HepG2 (cell line): ENCODE results near the gene PPP2R5C. TPM values are rescaled to one million over a fixed set of nuclear protein-coding genes. Genes with fewer than 3 reads are reported as not detected.

Source experiments
- CREB1 ChIP-seq, 2 experiments: fragments of 450-650 bp in 1 of 2; IDR thresholded peaks; 2 replicates each; pipeline ENCODE4 v1.6.1; 2016 to 2017; ENCODE audit warnings: control low read depth in 1 of 2, mild to moderate bottlenecking in 1 of 2, missing compliant biosample characterization in 1 of 2, missing genetic modification characterization in 1 of 2
- ETV5 ChIP-seq: IDR thresholded peaks from 2 replicates; pipeline ENCODE4 v1.6.1; 2018; ENCODE audit warnings: missing biosample characterization, missing genetic modification reagents, inconsistent platforms, borderline replicate concordance
- GLI4 ChIP-seq: sonication (generic); formaldehyde crosslinking; IDR thresholded peaks from 2 replicates; pipeline ENCODE4 v1.5.1; 2020; ENCODE audit warnings: missing genetic modification reagents, mild to moderate bottlenecking, moderate library complexity, borderline replicate concordance
- KLF16 ChIP-seq, 2 experiments: sonication (generic) in 1 of 2; formaldehyde crosslinking in 1 of 2; IDR thresholded peaks; 2 replicates each; pipeline versions ENCODE4 v1.6.1 to v1.8.0; 2016 to 2023; ENCODE audit warnings: missing genetic modification reagents in 2 of 2, missing compliant biosample characterization in 1 of 2
- MYPOP ChIP-seq: sonication (generic); formaldehyde crosslinking; IDR thresholded peaks from 2 replicates; pipeline ENCODE4 v1.8.1; 2023; ENCODE audit warnings: mild to moderate bottlenecking, moderate library complexity, missing genetic modification reagents
- NFYC ChIP-seq: IDR thresholded peaks from 2 replicates; pipeline ENCODE4 v1.6.1; 2016; ENCODE audit warnings: missing genetic modification reagents, missing compliant biosample characterization
- PLSCR1 ChIP-seq: sonication (generic); formaldehyde crosslinking; IDR thresholded peaks from 2 replicates; pipeline ENCODE4 v1.5.0; 2020; ENCODE audit warnings: missing genetic modification reagents, mild to moderate bottlenecking, borderline replicate concordance
- SOX6 ChIP-seq, 2 experiments: fragments of 450-650 bp in 1 of 2; sonication (generic) in 1 of 2; formaldehyde crosslinking in 1 of 2; IDR thresholded peaks; 2 replicates each; pipeline versions ENCODE4 v1.4.0 to v1.6.1; 2017 to 2020; ENCODE audit warnings: antibody characterized with exemption in 1 of 2, mild to moderate bottlenecking in 1 of 2, missing genetic modification reagents in 1 of 2
- SRSF4 ChIP-seq: fragments of 200-400 bp; formaldehyde crosslinking; IDR thresholded peaks from one replicate; pipeline ENCODE4 v1.6.1; 2018; ENCODE audit warnings: mild to moderate bottlenecking, low read depth, low read length, moderate library complexity; ENCODE audit not compliant: poor library complexity, severe bottlenecking
- TCF7 ChIP-seq: sonication (generic); IDR thresholded peaks from 2 replicates; pipeline ENCODE4 v1.6.1; 2016; ENCODE audit warnings: antibody characterized with exemption, low read depth
- ZBTB8A ChIP-seq: sonication (generic); formaldehyde crosslinking; IDR thresholded peaks from 2 replicates; pipeline ENCODE4 v1.4.0; 2020; ENCODE audit warnings: mild to moderate bottlenecking, low read depth, missing genetic modification reagents, borderline replicate concordance
- ZFP36L1 ChIP-seq: sonication (generic); formaldehyde crosslinking; IDR thresholded peaks from 2 replicates; pipeline ENCODE4 v1.8.0; 2022; ENCODE audit warnings: mild to moderate bottlenecking, missing genetic modification reagents, moderate library complexity
- ZFP37 ChIP-seq: sonication (generic); formaldehyde crosslinking; IDR thresholded peaks from 2 replicates; pipeline ENCODE4 v1.4.0; 2020; ENCODE audit warnings: missing genetic modification reagents, borderline replicate concordance
- ZNF225 ChIP-seq: sonication (generic); formaldehyde crosslinking; IDR thresholded peaks from 2 replicates; pipeline ENCODE4 v1.4.0; 2020; ENCODE audit warnings: mild to moderate bottlenecking, missing genetic modification reagents
- ZNF280B ChIP-seq: sonication (generic); formaldehyde crosslinking; IDR thresholded peaks from 2 replicates; pipeline ENCODE4 v1.5.0; 2020; ENCODE audit warnings: missing genetic modification reagents, mild to moderate bottlenecking, borderline replicate concordance
- ZNF296 ChIP-seq: sonication (generic); formaldehyde crosslinking; conservative IDR thresholded peaks from 2 replicates; pipeline ENCODE4 v1.5.0; 2020; ENCODE audit warnings: mild to moderate bottlenecking, missing genetic modification reagents
- ZNF687 ChIP-seq: sonication (generic); formaldehyde crosslinking; IDR thresholded peaks from 2 replicates; pipeline ENCODE4 v1.5.1; 2020; ENCODE audit warnings: mild to moderate bottlenecking, missing genetic modification reagents, moderate library complexity
- ZNF691 ChIP-seq: sonication (generic); formaldehyde crosslinking; IDR thresholded peaks from 2 replicates; pipeline ENCODE4 v1.4.0; 2020; ENCODE audit warnings: missing genetic modification reagents, low read depth, mild to moderate bottlenecking, borderline replicate concordance
- polyA plus RNA-seq, 8 experiments: library from polyadenylated mRNA; depleted of rRNA in 3 of 8; stranded (reverse) in 7 of 8; unstranded in 1 of 8; fragments of >200 nt; fragmentation: Illumina TruSeq in 4 of 8; extraction: Trizol in 4 of 8; gene quantifications; 2 replicates each; pipeline versions ENCODE4 v1.2.1 to v1.2.3, GENCODE V29; 2011 to 2016; ENCODE audit warnings: low read depth in 4 of 8, missing spikeins in 1 of 8, mixed read lengths in 1 of 8; ENCODE audit not compliant: insufficient read depth in 1 of 8
- total RNA-seq, 5 experiments: library from RNA; depleted of rRNA; stranded (reverse); fragments of >200 nt; fragmentation: Illumina TruSeq; extraction: Trizol; gene quantifications; 2 replicates each; pipeline ENCODE4 v1.2.3, GENCODE V29; 2016; ENCODE audit warnings: low read depth in 1 of 5

PPP2R5C gene
- total and polyA plus RNA-seq, 2 of the 13 experiments (the other 11 are each of a cell fraction or from before 2014, with no cell fraction given), result 74.3 to 78.5 TPM

GRCh38 chr14:101731187-101732080 lies 30.1 kb upstream of the PPP2R5C start (continued):
- TF ChIP-seq TCF7, result peak; percentile 47; the same call in 1 of the 2 replicates
- TF ChIP-seq GLI4 (CRISPR knock-in tag), result no peak
- no peak for TF ChIP-seq ZFP37
- TF ChIP-seq CREB1 (IDR thresholded peaks at IDR 0.05), result peak; percentile 67
- peak; percentile 53; the same call in 1 of the 2 replicates for TF ChIP-seq CREB1 (CRISPR knock-in tag; IDR thresholded peaks at IDR 0.05)
- TF ChIP-seq ZNF687, result peak; percentile 93
- no peak for TF ChIP-seq ZNF225 (CRISPR knock-in tag)
- no peak for TF ChIP-seq SOX6 (IDR thresholded peaks at IDR 0.05)
- TF ChIP-seq SOX6 (CRISPR knock-in tag; IDR thresholded peaks at IDR 0.05), result peak; percentile 56
- TF ChIP-seq ZFP36L1 (CRISPR knock-in tag), result peak; percentile 43; the same call in 1 of the 2 replicates
- TF ChIP-seq NFYC (CRISPR knock-in tag), result no peak
- no peak for TF ChIP-seq ZBTB8A (CRISPR knock-in tag)
- no peak; the same call in 1 of the 2 replicates for TF ChIP-seq MYPOP (CRISPR knock-in tag)
- TF ChIP-seq ZNF691 (CRISPR knock-in tag), result 0 out of 2 replicates have a peak, but pooled peaks have one; percentile 10
- no peak for TF ChIP-seq PLSCR1 (CRISPR knock-in tag)
- TF ChIP-seq ZNF296 (CRISPR knock-in tag), result no peak
- peak; percentile 97 for TF ChIP-seq ETV5 (CRISPR knock-in tag)
- TF ChIP-seq KLF16 (CRISPR knock-in tag; IDR thresholded peaks at IDR 0.05), result no peak; a peak in 1 of 4 replicates
- TF ChIP-seq SRSF4, result no peak
- TF ChIP-seq ZNF280B (CRISPR knock-in tag), result no peak
